ENCODE data around the gene COMMD3. TPM values are rescaled to one million over a fixed set of nuclear protein-coding genes. Genes with fewer than 3 reads are reported as not detected.

The COMMD3 gene
- total and polyA plus RNA-seq, 2 of the 8 experiments (the other 6 are each of a cell fraction or from before 2014, with no cell fraction given): 2.3 to 2.7 TPM

DNA sequence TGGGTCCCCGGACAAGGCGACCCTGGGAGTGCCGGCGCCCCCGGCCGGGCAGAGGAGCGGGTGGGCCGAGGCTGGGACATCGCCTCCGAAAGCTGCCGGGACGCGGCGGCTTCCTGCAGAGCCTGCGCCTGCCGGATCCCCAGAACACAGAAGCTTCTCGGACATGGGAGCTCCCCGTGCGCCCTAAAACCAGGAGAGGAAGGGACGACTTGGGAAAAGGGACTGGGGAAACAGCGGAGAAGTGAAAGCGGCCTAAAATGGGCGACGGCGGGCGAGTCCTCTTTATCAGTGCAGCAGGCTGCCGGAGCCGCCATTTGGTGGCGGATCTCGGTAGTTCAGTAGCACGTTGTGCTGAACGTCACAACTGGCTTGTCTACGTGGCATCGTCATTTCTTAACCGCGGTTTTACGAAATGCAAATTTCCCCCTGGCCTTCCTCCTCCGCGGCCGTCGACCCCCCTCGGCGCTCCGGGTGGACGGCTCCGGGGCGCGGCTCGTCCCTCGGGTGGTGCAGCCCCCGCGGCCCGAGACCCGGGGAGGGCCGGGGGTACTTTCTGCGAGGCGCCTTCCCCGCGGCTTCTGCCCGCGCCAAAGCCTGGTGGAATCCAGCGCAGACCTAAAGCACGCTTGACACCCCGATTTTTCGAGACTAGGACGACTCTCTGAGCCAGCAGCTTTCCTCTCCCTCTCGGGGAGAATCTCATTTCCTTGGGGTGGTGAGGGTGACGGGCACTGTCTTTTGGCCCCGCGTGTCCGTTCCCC, 19.2 kb downstream of the COMMD3 start (continued):
- TF ChIP-seq KDM4A (IDR thresholded peaks at IDR 0.05; ENCODE audit: low read depth, low read length, severe bottlenecking): peak; percentile 46
- no peak for TF ChIP-seq SP2 (IDR thresholded peaks at IDR 0.05; ENCODE audit: low read length)
- TF ChIP-seq TAF1 (IDR thresholded peaks at IDR 0.05; ENCODE audit: low read depth, low read length): 0 out of 2 replicates have a peak, but pooled peaks have one; percentile 3
- TF ChIP-seq E2F6 (IDR thresholded peaks at IDR 0.05): peak; percentile 29; the same call in 1 of the 2 replicates

Data from H1 (cell line).